ENCODE measurements around the gene GRAMD4.

Gene GRAMD4

DNA sequence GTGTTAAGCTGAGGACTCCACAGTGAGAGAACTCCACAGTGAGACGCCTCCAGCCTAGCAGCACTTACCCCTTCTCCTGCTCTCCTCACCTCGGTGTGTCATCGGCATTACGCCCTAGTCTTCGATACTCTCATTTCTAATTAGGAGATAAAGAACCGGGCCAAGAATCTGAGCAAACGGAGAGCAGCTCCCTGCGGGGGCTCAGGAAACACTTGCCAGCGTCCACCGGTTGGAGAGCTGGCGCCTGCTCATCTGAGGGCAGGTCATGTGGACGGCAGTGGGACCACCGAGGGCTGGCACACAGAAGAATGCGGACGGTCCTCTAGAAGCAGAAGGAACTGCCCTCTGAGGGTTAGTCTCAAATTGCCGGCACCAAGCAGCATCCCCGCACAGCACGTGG is 104.9 kb downstream of the GRAMD4 start:
- FAIRE-seq (no peak), DNase-seq (ENCODE audit: insufficient read length, low spot score) (no peak)
- TF ChIP-seq, protein P1, sequence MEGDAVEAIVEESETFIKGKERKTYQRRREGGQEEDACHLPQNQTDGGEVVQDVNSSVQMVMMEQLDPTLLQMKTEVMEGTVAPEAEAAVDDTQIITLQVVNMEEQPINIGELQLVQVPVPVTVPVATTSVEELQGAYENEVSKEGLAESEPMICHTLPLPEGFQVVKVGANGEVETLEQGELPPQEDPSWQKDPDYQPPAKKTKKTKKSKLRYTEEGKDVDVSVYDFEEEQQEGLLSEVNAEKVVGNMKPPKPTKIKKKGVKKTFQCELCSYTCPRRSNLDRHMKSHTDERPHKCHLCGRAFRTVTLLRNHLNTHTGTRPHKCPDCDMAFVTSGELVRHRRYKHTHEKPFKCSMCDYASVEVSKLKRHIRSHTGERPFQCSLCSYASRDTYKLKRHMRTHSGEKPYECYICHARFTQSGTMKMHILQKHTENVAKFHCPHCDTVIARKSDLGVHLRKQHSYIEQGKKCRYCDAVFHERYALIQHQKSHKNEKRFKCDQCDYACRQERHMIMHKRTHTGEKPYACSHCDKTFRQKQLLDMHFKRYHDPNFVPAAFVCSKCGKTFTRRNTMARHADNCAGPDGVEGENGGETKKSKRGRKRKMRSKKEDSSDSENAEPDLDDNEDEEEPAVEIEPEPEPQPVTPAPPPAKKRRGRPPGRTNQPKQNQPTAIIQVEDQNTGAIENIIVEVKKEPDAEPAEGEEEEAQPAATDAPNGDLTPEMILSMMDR (IDR thresholded peaks at IDR 0.05; ENCODE audit: insufficient read depth, missing control alignments): no peak

DNA sequence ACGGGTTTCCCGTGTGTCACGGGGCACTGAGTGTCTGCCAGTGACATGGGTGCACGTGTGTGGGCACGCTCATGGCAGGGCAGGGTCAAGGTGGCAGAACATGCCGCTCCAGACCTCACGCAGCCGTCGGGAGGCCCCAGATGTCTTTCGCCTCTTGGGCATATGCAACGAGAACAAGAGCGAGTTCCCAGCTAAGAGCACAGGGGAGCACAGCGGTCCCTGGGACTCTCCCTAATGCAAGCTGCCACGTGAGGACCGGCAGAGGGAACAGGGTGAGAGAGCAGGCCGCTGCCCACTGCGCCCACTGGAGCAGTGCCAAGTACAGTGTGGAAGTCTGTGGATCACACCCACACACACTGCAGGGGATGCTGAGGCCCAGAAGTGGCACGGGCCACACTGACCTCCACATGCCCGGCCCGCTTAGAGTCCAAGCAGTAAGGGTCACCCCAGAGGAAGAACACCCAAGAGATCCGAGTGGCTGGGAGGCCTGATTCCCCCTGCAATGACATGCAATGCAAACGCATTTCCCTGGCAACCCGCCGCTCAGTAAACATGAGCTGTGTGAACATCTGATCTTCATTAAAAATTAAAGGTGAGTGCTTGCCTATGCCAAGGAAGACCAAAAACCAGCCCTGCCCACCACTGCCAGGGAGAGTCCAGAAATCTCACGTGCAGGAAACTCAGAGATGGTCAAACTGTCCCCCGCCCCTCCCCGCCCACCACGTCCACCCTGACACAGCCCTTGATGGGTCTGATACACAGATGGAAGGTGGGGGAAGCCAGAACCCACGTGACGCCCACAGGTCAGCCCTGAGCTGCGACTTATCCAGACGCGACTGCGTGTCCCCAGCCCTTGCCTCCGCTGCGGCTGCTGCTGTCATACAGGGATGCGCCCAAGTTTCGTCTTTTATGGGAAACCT is 106.1 kb downstream of the GRAMD4 start:
- TF ChIP-seq, protein P1 (IDR thresholded peaks at IDR 0.05; ENCODE audit: insufficient read depth, missing control alignments): no peak
- DNase-seq (ENCODE audit: insufficient read length, low spot score) (no peak), FAIRE-seq (no peak)

DNA sequence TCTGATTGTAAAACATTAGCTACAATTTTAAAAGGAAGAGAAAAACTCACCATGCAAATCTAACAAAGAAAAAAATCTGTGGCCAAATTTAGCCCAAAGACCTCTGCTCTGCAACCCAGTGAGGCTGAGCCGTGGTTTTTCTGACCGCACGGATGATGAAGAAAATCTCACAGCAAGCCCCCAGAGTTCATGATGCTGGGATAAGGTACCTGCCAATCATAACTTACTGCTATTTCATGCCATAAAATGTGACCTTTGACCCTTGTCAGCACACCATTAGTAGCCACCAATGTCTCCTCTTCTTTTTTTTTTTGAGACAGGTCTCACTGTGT is 106.8 kb downstream of the GRAMD4 start:
- TF ChIP-seq, protein P1 (IDR thresholded peaks at IDR 0.05; ENCODE audit: insufficient read depth, missing control alignments): no peak
- DNase-seq (ENCODE audit: insufficient read length, low spot score): no peak
- no peak for FAIRE-seq

DNA sequence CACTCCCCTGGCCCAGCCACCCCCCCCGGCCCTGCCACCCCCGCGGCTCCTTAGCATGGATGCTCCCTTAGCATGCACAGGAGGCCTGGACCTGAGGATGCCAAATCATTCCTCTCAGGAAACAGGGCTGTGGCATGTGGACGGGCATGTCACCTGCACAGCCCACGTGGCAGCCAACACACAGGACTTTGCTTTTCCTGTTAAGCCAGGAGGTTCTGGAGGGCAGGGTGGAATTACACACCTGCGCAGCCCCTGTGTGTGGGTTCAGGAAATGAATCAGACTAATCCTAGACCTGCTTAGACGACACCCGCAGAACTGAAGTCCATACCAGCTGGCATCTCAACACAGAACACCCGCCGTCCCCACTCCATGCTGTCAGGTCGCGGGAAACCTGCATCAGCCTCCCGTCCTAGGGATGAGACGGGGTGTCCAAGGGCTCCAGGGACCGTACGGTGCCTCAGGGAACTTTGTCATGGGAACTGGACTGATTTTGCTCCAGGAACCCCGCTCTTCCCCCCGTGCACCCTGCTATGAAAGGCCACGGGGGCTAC is 107.7 kb downstream of the GRAMD4 start:
- FAIRE-seq (no peak), DNase-seq (ENCODE audit: insufficient read length, low spot score) (no peak)
- TF ChIP-seq, protein P1 (IDR thresholded peaks at IDR 0.05; ENCODE audit: insufficient read depth, missing control alignments): no peak

DNA sequence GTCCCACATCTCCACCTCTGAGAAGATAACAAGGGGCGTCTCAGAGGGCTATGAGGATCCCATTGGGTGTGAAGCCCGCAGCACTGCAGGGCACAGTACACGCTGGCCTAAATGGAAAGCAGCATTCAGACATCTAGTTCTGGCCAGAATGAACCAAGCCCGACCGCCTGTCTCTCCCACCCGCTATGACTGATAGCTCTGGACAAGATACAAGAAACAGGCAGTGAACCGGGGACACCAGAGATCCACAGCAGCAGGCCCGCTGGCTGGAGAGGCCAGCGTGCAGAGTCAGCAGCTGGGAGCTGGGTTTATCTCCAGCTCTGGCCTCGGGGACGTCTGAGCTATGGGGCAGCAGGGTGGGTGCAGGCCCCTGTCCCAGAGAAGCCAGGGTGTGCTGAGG is 108.3 kb downstream of the GRAMD4 start:
- TF ChIP-seq, protein P1 (IDR thresholded peaks at IDR 0.05; ENCODE audit: insufficient read depth, missing control alignments): no peak
- FAIRE-seq (no peak), DNase-seq (ENCODE audit: insufficient read length, low spot score) (no peak)
